Fibroblast of the aortic adventitia (primary cell): ENCODE results near the gene OPCML. TPM values are rescaled to one million over a fixed set of nuclear protein-coding genes. Genes with fewer than 3 reads are reported as not detected.

Source experiments
- DNase-seq: peaks from one replicate; pipeline ENCODE4 v3.0.0-alpha.2; 2010; ENCODE audit warnings: low read depth
- H3K4me3 ChIP-seq: 2 replicates; pipeline ENCODE4 v1.5.1; 2011; ENCODE audit warnings: low read depth, mild to moderate bottlenecking, control low read depth, low read length, moderate library complexity
- total RNA-seq: library from RNA; depleted of rRNA; stranded (reverse); fragments of >200 nt; gene quantifications from 2 replicates; pipeline ENCODE4 v1.2.3, GENCODE V29; 2012; ENCODE audit warnings: low replicate concordance
- TF ChIP-seq, protein P1 (sequence below): IDR thresholded peaks from 2 replicates; pipeline ENCODE4 v1.5.1; 2011; ENCODE audit warnings: mild to moderate bottlenecking, low read length, control low read depth, inconsistent platforms; ENCODE audit not compliant: insufficient read depth

Gene OPCML
- total RNA-seq, 1 donor: 0.18 TPM

DNA sequence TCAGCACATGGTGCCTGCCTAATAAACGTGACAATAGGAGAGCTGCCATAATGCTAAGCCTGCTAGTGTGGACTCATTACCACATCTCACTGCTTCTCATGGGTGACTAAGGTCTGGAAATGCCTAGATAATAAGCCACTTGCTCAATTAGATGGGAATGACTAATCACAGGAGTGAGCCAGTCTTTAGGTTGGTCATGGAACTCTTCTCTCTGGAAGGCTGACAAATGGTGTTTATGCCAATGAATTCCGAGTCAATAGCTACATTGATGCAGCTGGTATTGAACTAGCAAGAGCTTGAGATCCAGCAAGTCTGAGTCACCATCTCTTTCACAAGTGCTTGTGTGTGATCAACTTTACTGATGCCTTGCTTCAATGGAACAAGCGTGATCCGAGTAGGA is 334.9 kb downstream of the OPCML start:
- no peak for DNase-seq
- no peak overlapping the region for H3K4me3 ChIP-seq
- TF ChIP-seq, protein P1, sequence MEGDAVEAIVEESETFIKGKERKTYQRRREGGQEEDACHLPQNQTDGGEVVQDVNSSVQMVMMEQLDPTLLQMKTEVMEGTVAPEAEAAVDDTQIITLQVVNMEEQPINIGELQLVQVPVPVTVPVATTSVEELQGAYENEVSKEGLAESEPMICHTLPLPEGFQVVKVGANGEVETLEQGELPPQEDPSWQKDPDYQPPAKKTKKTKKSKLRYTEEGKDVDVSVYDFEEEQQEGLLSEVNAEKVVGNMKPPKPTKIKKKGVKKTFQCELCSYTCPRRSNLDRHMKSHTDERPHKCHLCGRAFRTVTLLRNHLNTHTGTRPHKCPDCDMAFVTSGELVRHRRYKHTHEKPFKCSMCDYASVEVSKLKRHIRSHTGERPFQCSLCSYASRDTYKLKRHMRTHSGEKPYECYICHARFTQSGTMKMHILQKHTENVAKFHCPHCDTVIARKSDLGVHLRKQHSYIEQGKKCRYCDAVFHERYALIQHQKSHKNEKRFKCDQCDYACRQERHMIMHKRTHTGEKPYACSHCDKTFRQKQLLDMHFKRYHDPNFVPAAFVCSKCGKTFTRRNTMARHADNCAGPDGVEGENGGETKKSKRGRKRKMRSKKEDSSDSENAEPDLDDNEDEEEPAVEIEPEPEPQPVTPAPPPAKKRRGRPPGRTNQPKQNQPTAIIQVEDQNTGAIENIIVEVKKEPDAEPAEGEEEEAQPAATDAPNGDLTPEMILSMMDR: no peak

- TF ChIP-seq, protein P1: no peak
- DNase-seq: no peak
- no peak overlapping the region for H3K4me3 ChIP-seq
Measured at GRCh38 chr11:133191931-133192330, 340.4 kb downstream of the OPCML start.

DNA sequence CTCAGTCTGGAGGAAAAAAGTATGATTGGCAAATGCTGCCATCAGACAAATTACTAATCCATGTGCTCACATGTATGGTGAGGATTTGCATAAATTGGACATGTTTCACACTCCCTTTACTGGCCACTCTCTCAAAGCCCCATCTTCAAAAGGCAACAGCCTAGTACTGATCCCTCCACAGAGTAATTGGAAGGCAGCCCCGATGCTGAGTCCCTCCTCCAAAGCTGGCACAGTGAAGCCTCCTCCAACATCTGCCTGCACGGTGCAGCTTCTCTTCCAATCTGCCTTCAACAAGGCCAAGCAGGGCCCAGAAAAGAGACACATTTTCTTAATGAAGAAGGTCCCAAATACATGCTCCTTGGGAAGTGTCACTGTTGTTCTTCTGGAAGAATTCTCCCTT is 350.6 kb downstream of the OPCML start:
- DNase-seq: no peak
- TF ChIP-seq, protein P1: no peak
- no peak overlapping the region for H3K4me3 ChIP-seq

DNA sequence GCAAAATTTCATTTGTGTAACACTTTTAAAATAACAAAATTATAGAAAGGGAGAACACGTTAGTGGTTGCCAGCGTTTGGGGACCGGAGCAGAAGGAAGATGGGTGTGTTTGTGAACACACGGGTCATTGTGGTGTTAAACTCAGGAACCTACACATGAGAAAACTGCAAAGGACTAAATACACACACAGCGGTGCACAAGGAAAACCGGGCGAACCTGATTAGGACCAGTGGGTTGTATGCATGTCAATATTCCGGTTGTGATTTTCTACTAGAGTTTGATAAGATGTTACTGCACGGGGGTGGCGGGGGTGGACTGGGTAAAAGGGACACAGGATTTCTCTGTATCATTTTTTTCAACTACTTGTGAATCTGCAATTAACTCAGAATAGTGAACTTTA is 351.2 kb downstream of the OPCML start:
- DNase-seq: no peak

DNA sequence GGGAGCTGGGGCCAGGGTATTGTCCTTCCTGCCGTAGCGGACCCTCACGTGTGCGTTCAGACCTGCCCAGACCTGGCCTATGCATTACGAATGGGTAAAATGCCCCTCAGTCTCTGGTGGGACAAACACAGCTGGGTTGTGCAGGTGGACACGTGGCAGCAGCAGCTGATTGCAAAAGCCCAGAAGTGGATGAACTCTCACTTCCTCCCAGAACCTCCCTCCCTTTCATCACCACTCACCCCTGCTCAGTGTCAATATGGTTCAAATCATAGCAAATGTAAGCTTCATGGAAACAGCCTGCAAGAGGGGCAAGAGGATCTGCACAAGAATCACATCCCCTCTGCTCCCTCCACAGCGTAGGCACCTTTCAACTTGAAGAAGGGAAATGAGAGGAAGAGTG is 352.1 kb downstream of the OPCML start:
- TF ChIP-seq, protein P1: no peak
- no peak for DNase-seq
- H3K4me3 ChIP-seq: no peak overlapping the region

More for the DNA sequence above, 351.2 kb downstream of the OPCML start:
- no peak overlapping the region for H3K4me3 ChIP-seq
- TF ChIP-seq, protein P1: no peak

DNA sequence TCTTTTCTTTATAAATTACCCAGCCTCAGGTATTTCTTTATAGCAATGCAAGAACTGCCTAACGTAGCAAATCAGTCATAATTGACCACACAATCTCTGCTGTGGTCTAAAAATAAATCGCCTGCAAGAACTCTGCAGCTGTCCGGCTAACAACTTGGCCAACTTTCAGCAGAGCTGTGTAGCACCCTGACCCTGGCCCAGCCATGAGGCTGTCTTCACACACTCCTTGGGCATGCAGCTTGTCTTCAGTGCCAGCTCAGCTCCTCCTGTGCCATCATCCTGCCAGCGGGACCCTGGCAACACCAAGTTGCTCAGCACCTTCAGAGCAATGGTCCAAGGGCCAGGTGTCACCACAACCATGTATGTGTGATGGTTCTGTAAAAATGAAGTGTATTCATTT is 355.6 kb downstream of the OPCML start:
- no peak for DNase-seq
- TF ChIP-seq, protein P1: no peak
- H3K4me3 ChIP-seq: no peak overlapping the region

DNA sequence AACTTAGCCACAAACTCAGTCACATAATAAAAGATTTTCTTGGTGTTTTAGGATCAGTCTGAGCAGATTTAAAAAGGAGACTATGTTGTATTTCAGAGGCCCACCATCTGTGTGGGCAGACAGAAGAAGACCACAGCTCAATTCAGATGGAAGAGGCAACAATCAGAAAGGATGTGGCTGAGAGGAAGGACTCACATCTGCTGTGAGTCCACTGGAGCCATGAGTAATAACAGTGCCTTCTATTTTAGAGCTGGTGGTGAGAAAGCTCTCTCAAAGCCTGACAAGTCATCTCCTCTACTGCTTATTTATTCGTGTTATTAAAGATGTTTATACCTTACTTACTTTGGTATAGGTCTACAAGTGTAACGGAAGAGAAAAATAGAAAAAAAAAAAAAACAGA is 357.2 kb downstream of the OPCML start:
- TF ChIP-seq, protein P1: no peak
- DNase-seq: no peak
- H3K4me3 ChIP-seq: no peak overlapping the region
